ENCODE data around the gene HHEX. TPM values are rescaled to one million over a fixed set of nuclear protein-coding genes. Genes with fewer than 3 reads are reported as not detected.

HHEX gene
- total and polyA plus RNA-seq, 8 donors, result 17.6 to 71.2 (median 24.6) TPM

- intact Hi-C loops (cut with DNase I), result no loop called here
- Histone ChIP-seq H3K4me1 (no peaks in the 10 kb centered on the region), H3K9me3 (no peaks in the 10 kb centered on the region), H3K36me3 (no peaks in the 10 kb centered on the region), H3K4me3 (no peak overlapping the region), H3K27ac (no peak overlapping the region), H3K27me3 (no peaks in the 10 kb centered on the region)
- ATAC-seq (no peak), DNase-seq (no peak), FAIRE-seq (no peak)
- TF ChIP-seq CTCF (IDR thresholded peaks at IDR 0.05), result no peak
- 56 to 65% methylated on average over 2 of the region's 2 CpGs for WGBS, 2 donors
Observed at GRCh38 chr10:92729886-92730285, 40.1 kb downstream of the HHEX start.

DNA sequence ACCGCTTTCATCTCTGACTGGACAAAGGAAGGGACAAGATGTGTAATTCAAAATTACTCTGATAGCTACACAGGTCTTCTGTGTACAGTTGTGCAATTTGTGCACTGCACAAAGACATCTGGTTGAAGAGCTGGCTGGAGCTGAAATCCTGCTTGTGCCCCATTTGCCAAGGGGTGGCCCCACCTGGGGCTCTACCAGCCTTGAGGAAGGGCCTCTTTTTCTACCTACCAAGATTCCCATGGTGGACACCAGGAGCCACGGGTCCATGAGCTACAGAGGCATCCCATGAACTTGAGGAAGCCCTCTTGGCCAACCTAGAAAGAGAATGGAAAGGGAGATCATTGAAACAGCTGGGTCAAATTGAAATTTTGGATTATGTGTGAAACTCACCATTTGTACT, 43.2 kb downstream of the HHEX start:
- no peak for FAIRE-seq
- no peak for DNase-seq
- TF ChIP-seq CTCF (IDR thresholded peaks at IDR 0.05), result no peak
- intact Hi-C loops (cut with DNase I), result no loop called here
- no peak for ATAC-seq
- Histone ChIP-seq H3K4me1 (no peaks in the 10 kb centered on the region), H3K9me3 (no peaks in the 10 kb centered on the region), H3K27ac (no peak overlapping the region), H3K4me3 (no peak overlapping the region), H3K36me3 (no peaks in the 10 kb centered on the region), H3K27me3 (no peaks in the 10 kb centered on the region)
- 85 to 95% methylated on average over 2 of the region's 2 CpGs for WGBS, 2 donors

DNA sequence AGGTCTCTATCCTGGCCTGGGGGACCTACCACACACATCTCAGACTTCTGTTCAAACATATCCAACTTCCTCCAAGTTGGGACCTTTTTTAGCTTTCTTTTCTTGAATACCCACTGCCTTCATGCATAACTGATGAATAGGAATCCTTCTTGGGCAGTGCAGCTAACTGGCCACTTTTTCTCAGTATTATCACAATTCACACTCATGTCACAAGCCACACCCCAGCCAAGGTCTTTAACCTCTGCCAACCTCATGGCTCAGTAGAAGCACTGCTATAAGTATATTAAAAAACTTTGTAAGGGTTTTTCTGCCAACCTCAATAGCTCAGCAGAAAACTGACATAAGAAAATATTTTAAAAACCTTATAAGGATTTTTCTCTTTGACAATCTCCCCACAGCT, 44.5 kb downstream of the HHEX start:
- no peak for FAIRE-seq

DNA sequence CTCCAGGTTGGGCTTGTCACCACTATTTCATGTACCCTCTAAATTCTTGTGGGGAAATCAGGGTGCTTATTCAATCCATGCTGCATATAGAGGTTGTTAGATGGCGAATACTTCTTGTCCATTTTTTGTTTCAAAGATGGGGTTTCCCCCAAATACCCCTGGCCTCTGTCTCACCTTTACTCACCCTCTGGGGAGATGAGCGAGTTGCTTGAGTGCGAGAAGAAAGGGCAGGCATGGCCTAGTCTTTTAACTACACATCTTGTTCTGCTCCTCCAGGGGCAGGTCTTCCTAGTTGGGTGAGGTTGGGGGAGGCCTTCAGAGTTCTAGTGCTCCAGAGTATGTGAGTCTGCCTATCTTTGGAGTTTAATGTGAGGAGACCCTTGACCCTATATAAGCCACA, 46.2 kb downstream of the HHEX start:
- no peaks in the 10 kb centered on the region for H3K4me1 ChIP-seq
- H3K27me3 ChIP-seq, result no peaks in the 10 kb centered on the region
- intact Hi-C loops (cut with DNase I), result no loop called here
- TF ChIP-seq CTCF (IDR thresholded peaks at IDR 0.05), result no peak
- H3K4me3 ChIP-seq, result no peak overlapping the region
- FAIRE-seq, result no peak
- no peaks in the 10 kb centered on the region for H3K36me3 ChIP-seq
- H3K9me3 ChIP-seq, result no peaks in the 10 kb centered on the region
- DNase-seq, result no peak
- H3K27ac ChIP-seq, result no peak overlapping the region
- no peak for ATAC-seq
- 91 to 96% methylated on average over 3 of the region's 3 CpGs for WGBS, 2 donors

More for the DNA sequence above, 44.5 kb downstream of the HHEX start:
- intact Hi-C loops (cut with DNase I), result no loop called here
- Histone ChIP-seq H3K27me3 (no peaks in the 10 kb centered on the region), H3K27ac (no peak overlapping the region), H3K9me3 (no peaks in the 10 kb centered on the region), H3K4me3 (no peak overlapping the region), H3K4me1 (no peaks in the 10 kb centered on the region), H3K36me3 (no peaks in the 10 kb centered on the region)
- TF ChIP-seq CTCF (IDR thresholded peaks at IDR 0.05), result no peak
- ATAC-seq, result no peak
- no peak for DNase-seq

DNA sequence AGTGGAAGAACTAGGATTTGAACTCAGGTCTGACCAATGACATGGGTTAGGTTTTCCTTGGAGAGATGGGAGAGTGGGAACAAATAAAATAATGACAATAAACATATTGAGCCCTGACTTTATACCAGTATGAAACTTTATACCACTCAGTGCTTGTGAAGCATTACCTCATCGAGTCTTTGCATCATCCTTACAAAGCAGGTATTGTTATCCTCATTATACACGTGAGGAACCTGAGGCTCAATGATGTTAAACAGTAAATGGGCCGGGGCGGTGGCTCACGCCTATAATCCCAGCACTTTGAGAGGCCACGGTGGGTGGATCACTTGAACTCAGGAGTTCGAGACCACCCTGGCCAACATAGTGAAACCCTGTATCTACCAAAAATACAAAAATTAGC, 47.7 kb downstream of the HHEX start:
- WGBS, 2 donors, result 81 to 89% methylated on average over 7 of the region's 7 CpGs
- H3K27ac ChIP-seq, result no peak overlapping the region
- no peaks in the 10 kb centered on the region for H3K4me1 ChIP-seq
- H3K27me3 ChIP-seq, result no peaks in the 10 kb centered on the region
- TF ChIP-seq CTCF (IDR thresholded peaks at IDR 0.05), result no peak
- ATAC-seq (no peak), DNase-seq (no peak), FAIRE-seq (no peak)
- H3K36me3 ChIP-seq, result no peaks in the 10 kb centered on the region
- no peaks in the 10 kb centered on the region for H3K9me3 ChIP-seq
- no peak overlapping the region for H3K4me3 ChIP-seq
- intact Hi-C loops (cut with DNase I), result no loop called here

Data from pancreas (tissue), 10 donors.